IPS-20b (cell line): ENCODE measurements around the gene MED23.
A peak's percentile ranks its signal among the peaks of the same experiment; 100 is the strongest.

ENCODE experiments used
- H3K27ac ChIP-seq: one replicate; pipeline ENCODE4 v1.5.1; 2013; ENCODE audit warnings: low read length
- H3K27me3 ChIP-seq: 2 replicates; pipeline ENCODE4 v1.6.1; 2013; ENCODE audit warnings: mild to moderate bottlenecking, low read length, inconsistent platforms; ENCODE audit not compliant: insufficient read depth
- H3K36me3 ChIP-seq: 2 replicates; pipeline ENCODE4 v1.6.1; 2013; ENCODE audit warnings: low read depth, mild to moderate bottlenecking, inconsistent platforms, low read length, moderate library complexity; ENCODE audit not compliant: insufficient read depth
- H3K4me1 ChIP-seq: 2 replicates; pipeline ENCODE4 v1.6.1; 2013; ENCODE audit warnings: mild to moderate bottlenecking, control low read depth, inconsistent platforms, low read length, moderate library complexity; ENCODE audit not compliant: insufficient read depth
- H3K4me3 ChIP-seq: 2 replicates; pipeline ENCODE4 v1.5.1; 2013; ENCODE audit warnings: mild to moderate bottlenecking, low read length, inconsistent platforms
- H3K9ac ChIP-seq: 2 replicates; pipeline ENCODE4 v1.6.1; 2013; ENCODE audit warnings: low read depth, mild to moderate bottlenecking, inconsistent platforms, low read length, moderate library complexity
- H3K9me3 ChIP-seq: 2 replicates; pipeline ENCODE4 v1.6.1; 2013; ENCODE audit warnings: mild to moderate bottlenecking, low read depth, low read length, inconsistent platforms; ENCODE audit not compliant: insufficient read depth

The MED23 gene

GRCh38 chr6:131638013-131638412, 10.0 kb upstream of the MED23 start:
- Histone ChIP-seq H3K27ac (no peak overlapping the region), H3K27me3 (no peaks in the 10 kb centered on the region), H3K9me3 (no peaks in the 10 kb centered on the region), H3K9ac (no peak overlapping the region), H3K4me3 (no peak overlapping the region), H3K4me1 (no peaks in the 10 kb centered on the region), H3K36me3 (no peaks in the 10 kb centered on the region)

GRCh38 chr6:131636880-131637792, 9.1 kb upstream of the MED23 start, which contains the start of gene ENPP3:
ENPP3 (plus strand) TSS chr6:131637302; CDS start chr6:131637385, 83 bp downstream.
- Histone ChIP-seq H3K9me3 (no peaks in the 10 kb centered on the region), H3K27me3 (no peaks in the 10 kb centered on the region), H3K9ac (no peak within 1 kb of the TSS), H3K36me3 (no peaks in the 10 kb centered on the region), H3K4me3 (no peak within 1 kb of the TSS), H3K4me1 (no peaks in the 10 kb centered on the region), H3K27ac (no peak within 1 kb of the TSS)

- Histone ChIP-seq H3K9ac (no peak overlapping the region), H3K4me3 (no peak overlapping the region), H3K27me3 (no peaks in the 10 kb centered on the region), H3K9me3 (no peaks in the 10 kb centered on the region), H3K36me3 (no peaks in the 10 kb centered on the region), H3K27ac (no peak overlapping the region), H3K4me1 (no peaks in the 10 kb centered on the region)
These were observed 7.6 kb upstream of the MED23 start for GRCh38 chr6:131635384-131636340.

DNA sequence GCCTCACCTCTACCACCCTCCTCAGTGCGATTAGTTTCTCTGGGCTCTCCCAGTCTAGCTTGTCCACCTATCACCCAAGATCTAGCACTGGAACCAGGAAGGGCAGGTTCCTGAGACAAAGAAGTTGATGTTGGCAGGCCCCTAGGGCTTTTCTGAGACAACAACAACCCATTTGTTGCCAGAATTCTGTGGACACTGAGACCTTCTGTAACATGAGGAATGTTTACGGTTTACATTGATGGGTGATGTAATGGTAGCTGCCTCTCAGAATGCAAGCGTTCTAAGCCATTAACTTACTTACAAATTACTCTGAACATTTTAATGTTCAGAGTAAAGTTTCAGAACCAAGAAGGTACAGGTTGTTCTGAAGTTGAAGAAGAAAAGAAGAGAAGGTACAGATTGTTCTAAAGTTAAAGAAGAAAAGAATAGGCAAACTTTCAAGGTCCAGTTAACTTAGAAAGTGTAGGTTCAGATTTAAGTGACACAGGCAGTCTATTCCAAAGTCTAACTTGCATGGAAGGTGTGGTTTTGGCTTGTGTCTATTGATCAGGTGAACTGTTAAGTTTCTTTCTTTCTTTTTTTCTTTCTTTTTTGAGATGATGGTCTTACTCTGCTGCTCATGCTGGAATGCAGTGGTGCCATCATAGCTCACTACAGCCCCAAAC, 3.7 kb upstream of the MED23 start:
- Histone ChIP-seq H3K27ac (no peak overlapping the region), H3K4me3 (no peak overlapping the region), H3K4me1 (no peaks in the 10 kb centered on the region), H3K9me3 (no peaks in the 10 kb centered on the region), H3K27me3 (no peaks in the 10 kb centered on the region), H3K9ac (no peak overlapping the region), H3K36me3 (no peaks in the 10 kb centered on the region)

- no peak overlapping the region for H3K27ac ChIP-seq
- H3K9me3 ChIP-seq, result no peaks in the 10 kb centered on the region
- H3K4me3 ChIP-seq, result no peak overlapping the region
- H3K9ac ChIP-seq, result no peak overlapping the region
- no peaks in the 10 kb centered on the region for H3K27me3 ChIP-seq
- peaks cover 3% of the 10 kb centered on the region; the same call in 1 of the 2 replicates for H3K36me3 ChIP-seq
- H3K4me1 ChIP-seq, result no peaks in the 10 kb centered on the region
These were observed 1.6 kb upstream of the MED23 start for GRCh38 chr6:131629651-131630050.

GRCh38 chr6:131628726-131629125, 684 bp upstream of the MED23 start:
- Histone ChIP-seq H3K36me3 (peaks cover 12% of the 10 kb centered on the region), H3K4me1 (no peaks in the 10 kb centered on the region), H3K4me3 (peak overlapping the region; percentile 24; the same call in 1 of the 2 replicates), H3K27me3 (no peaks in the 10 kb centered on the region), H3K9ac (no peak overlapping the region), H3K9me3 (no peaks in the 10 kb centered on the region), H3K27ac (no peak overlapping the region)

DNA sequence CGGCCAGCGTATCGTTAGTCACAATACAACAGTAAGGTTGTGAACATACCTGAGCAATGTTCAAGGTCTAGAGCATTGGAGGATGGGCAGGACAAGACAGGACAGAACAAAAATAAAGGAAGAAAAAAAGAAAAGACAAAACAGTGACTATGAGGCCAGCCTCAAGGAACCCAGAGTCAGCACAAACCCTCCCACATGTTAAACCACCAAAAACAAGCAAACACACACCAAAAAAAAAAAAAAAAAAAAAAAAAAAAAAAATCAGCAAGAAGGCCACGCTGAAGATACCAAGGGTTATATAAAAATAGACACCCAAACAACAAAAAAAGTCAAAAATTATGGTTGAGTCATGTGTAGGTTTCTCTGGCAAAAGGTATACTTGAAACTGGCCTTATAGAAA, 12.8 kb downstream of the MED23 start:
- H3K4me3 ChIP-seq, result no peak overlapping the region
- H3K36me3 ChIP-seq, result peaks cover 82% of the 10 kb centered on the region
- H3K9ac ChIP-seq, result no peak overlapping the region
- no peaks in the 10 kb centered on the region for H3K27me3 ChIP-seq
- H3K27ac ChIP-seq, result no peak overlapping the region
- H3K9me3 ChIP-seq, result no peaks in the 10 kb centered on the region
- no peaks in the 10 kb centered on the region for H3K4me1 ChIP-seq

DNA sequence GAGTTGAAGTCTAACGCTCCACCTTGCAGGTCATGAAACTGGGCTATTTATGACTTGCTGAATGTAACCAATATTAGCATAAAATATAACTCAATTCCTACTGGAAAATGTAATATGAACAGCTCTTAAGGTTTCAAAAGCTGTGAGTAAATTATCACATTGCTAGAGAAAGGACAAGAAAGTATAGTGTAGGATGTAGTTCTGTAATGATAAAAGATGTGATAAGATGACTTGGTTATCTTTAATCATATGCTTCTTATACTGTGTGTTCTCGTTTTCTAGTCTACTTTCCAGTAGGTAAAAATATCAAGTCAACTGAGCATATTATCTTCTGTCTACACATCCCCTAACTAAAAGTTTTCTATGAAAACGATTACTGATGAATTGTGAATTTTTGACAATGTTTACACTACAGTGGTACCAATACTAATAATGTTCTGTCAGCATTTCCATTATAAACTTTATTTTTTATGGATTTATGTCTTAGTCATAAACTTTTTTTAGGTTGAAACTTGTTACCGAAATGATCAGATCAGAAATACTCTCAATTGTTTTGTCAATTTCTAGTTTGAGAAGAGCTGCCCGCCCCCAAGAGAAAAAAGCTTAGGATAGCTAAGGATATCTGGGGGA, 14.6 kb downstream of the MED23 start:
- Histone ChIP-seq H3K27ac (no peak overlapping the region), H3K4me3 (no peak overlapping the region), H3K9ac (no peak overlapping the region), H3K36me3 (peaks cover 70% of the 10 kb centered on the region), H3K4me1 (no peaks in the 10 kb centered on the region), H3K27me3 (no peaks in the 10 kb centered on the region), H3K9me3 (no peaks in the 10 kb centered on the region)

- Histone ChIP-seq H3K36me3 (peaks cover 96% of the 10 kb centered on the region), H3K9me3 (no peaks in the 10 kb centered on the region)
These were observed 25.2 kb downstream of the MED23 start for GRCh38 chr6:131602781-131603312.

DNA sequence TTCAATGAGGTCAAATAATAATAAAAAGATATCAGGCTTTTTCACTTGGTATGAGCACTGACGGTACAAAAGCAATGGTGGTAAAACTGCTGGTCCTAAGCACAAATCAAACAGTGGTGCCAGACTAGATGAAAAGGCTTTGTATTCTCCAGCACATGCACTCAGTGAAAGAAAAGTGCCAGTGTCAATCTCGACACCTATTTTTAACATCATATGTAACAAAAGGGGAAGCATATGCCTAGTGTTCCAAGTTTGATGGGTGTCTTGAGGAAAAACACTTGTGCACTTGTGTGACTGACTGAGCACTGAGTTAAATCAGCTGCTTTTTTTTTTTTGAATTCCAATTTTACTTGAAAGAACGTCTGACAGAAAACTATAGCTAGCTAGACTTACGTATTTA, 27.3 kb downstream of the MED23 start:
- no peak overlapping the region for H3K4me3 ChIP-seq
- no peaks in the 10 kb centered on the region for H3K27me3 ChIP-seq
- no peaks in the 10 kb centered on the region for H3K9me3 ChIP-seq
- H3K9ac ChIP-seq, result no peak overlapping the region
- no peak overlapping the region for H3K27ac ChIP-seq
- H3K36me3 ChIP-seq, result peaks cover 93% of the 10 kb centered on the region
- H3K4me1 ChIP-seq, result no peaks in the 10 kb centered on the region

More at GRCh38 chr6:131602781-131603312, 25.2 kb downstream of the MED23 start:
- Histone ChIP-seq H3K27me3 (no peaks in the 10 kb centered on the region), H3K9ac (no peak overlapping the region), H3K4me1 (no peaks in the 10 kb centered on the region), H3K4me3 (no peak overlapping the region), H3K27ac (no peak overlapping the region)

DNA sequence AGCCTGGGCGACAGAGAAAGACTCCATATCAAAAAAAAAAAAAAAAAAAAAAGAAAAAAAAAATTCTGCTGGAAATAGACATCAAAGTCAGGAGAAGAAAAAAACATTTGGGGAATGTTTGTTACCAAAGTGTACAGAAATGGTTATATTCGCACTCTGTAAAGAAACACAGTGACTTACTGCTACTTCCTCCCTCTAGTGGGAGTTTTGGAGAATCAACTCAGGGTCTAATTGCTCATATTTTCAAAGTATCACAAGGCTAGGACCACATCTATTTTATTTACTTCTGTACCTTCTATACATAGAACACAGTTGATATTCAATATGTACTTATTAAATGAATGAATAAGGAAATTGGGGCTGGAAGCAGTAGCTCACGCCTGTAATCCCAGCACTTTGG, 30.6 kb downstream of the MED23 start:
- Histone ChIP-seq H3K4me3 (no peak overlapping the region), H3K9me3 (no peaks in the 10 kb centered on the region), H3K4me1 (no peaks in the 10 kb centered on the region), H3K36me3 (peaks cover 93% of the 10 kb centered on the region), H3K27me3 (no peaks in the 10 kb centered on the region), H3K9ac (no peak overlapping the region), H3K27ac (no peak overlapping the region)
